Astrocyte of the spinal cord (primary cell): Measurements from ENCODE around the gene GAGE10.
A peak's percentile ranks its signal among the peaks of the same experiment; 100 is the strongest.
"Not testable (repeated sequence)": the region's sequence is repeated elsewhere in the genome, so short reads cannot be mapped to it uniquely, and the experiment has no call there.

Source experiments
- DNase-seq: peaks from one replicate; pipeline ENCODE4 v3.0.0; 2011; ENCODE audit warnings: low read depth, low spot score
- H3K4me3 ChIP-seq: 2 replicates; pipeline ENCODE4 v1.5.1; 2011; ENCODE audit warnings: low read depth, mild to moderate bottlenecking, low read length, moderate library complexity
- CTCF ChIP-seq: IDR thresholded peaks from 2 replicates; pipeline ENCODE4 v1.5.1; 2012; ENCODE audit warnings: low read depth, mild to moderate bottlenecking, low read length, inconsistent platforms
- in situ Hi-C: cut with HindIII; loops from 2 replicates; pipeline ENCODE4 v1.10.0; 2017; ENCODE audit warnings: low sequenced_read_pairs

Gene GAGE10

GRCh38 chrX:49300703-49301102 lies 2.7 kb upstream of the GAGE10 start:
- no peak for TF ChIP-seq CTCF
- no peak overlapping the region for H3K4me3 ChIP-seq
- in situ Hi-C loops, result no loop called here
- no peak for DNase-seq

- DNase-seq, H3K4me3 ChIP-seq, in situ Hi-C loops: not testable (repeated sequence)
These were observed 4.3 kb downstream of the GAGE10 start for GRCh38 chrX:49307775-49308174.

- peak; percentile 8 for DNase-seq
- H3K4me3 ChIP-seq, result no peak overlapping the region
- in situ Hi-C loops, result no loop called here
- TF ChIP-seq CTCF, result no peak
These were observed 5.3 kb downstream of the GAGE10 start for GRCh38 chrX:49308604-49309269.

GRCh38 chrX:49309401-49309981 lies 6.0 kb downstream of the GAGE10 start:
- H3K4me3 ChIP-seq, result no peak overlapping the region
- peak; percentile 31 for DNase-seq
- in situ Hi-C loops, result no loop called here
- no peak for TF ChIP-seq CTCF

- no peak overlapping the region for H3K4me3 ChIP-seq
- in situ Hi-C loops, result no loop called here
- no peak for DNase-seq
- no peak for TF ChIP-seq CTCF
These were observed 6.9 kb downstream of the GAGE10 start for GRCh38 chrX:49310371-49310770.

GRCh38 chrX:49312176-49312575 lies 8.7 kb downstream of the GAGE10 start:
- TF ChIP-seq CTCF, result no peak
- in situ Hi-C loops, result no loop called here

GRCh38 chrX:49316085-49316484 lies 12.6 kb downstream of the GAGE10 start:
- DNase-seq, result no peak
- H3K4me3 ChIP-seq, result no peak overlapping the region
- in situ Hi-C loops, result no loop called here
- TF ChIP-seq CTCF, result no peak

More at GRCh38 chrX:49312176-49312575, 8.7 kb downstream of the GAGE10 start:
- DNase-seq, result no peak
- H3K4me3 ChIP-seq, result no peak overlapping the region

- DNase-seq, in situ Hi-C loops, H3K4me3 ChIP-seq: not testable (repeated sequence)
These were observed 18.3 kb downstream of the GAGE10 start, which contains the start of gene GAGE12J for GRCh38 chrX:49321737-49322136. Gene GAGE12J, plus strand, starts transcription at chrX:49322037. Its CDS starts 1,157 bp downstream, at chrX:49323194.

GRCh38 chrX:49322266-49322665 lies 18.8 kb downstream of the GAGE10 start:
- in situ Hi-C loops, result not testable (repeated sequence)

GRCh38 chrX:49323735-49324134 lies 20.3 kb downstream of the GAGE10 start:
- in situ Hi-C loops, H3K4me3 ChIP-seq, DNase-seq: not testable (repeated sequence)

More at GRCh38 chrX:49322266-49322665, 18.8 kb downstream of the GAGE10 start:
- not testable (repeated sequence) for DNase-seq, H3K4me3 ChIP-seq

GRCh38 chrX:49330421-49330820 lies 27.0 kb downstream of the GAGE10 start:
- H3K4me3 ChIP-seq, DNase-seq, in situ Hi-C loops: not testable (repeated sequence)
